Spleen (tissue), 7 donors: Measurements from ENCODE around the gene RUFY3.

Experiments
- POLR2AphosphoS5 ChIP-seq, 3 donors: sonication (generic); formaldehyde crosslinking; IDR thresholded peaks; one replicate each; pipeline ENCODE4 v1.5.1; 2017; ENCODE audit warnings: antibody characterized with exemption in 3 of 3
- TF ChIP-seq, protein P1 (sequence below), 11 experiments: fragments of 200-600 bp in 7 of 11; fragments of 450-650 bp in 4 of 11; sonication (generic) in 4 of 11; IDR thresholded peaks in 8 of 11; conservative IDR thresholded peaks in 3 of 11; 1 replicate in 7 of 11; 2 replicates in 4 of 11; pipeline versions ENCODE4 v1.4.0 to v1.8.0; 2016 to 2021; ENCODE audit warnings: antibody characterized with exemption in 11 of 11, inconsistent platforms in 4 of 11, mild to moderate bottlenecking in 1 of 11
- donor health status: DM: no; HTN: no; CAD: no; lungs with moderate emphysema.
- donor health status: DM: no; HTN: no; CAD: no.
- donor health status: DM: no; HTN: no; CAD: no.

DNA sequence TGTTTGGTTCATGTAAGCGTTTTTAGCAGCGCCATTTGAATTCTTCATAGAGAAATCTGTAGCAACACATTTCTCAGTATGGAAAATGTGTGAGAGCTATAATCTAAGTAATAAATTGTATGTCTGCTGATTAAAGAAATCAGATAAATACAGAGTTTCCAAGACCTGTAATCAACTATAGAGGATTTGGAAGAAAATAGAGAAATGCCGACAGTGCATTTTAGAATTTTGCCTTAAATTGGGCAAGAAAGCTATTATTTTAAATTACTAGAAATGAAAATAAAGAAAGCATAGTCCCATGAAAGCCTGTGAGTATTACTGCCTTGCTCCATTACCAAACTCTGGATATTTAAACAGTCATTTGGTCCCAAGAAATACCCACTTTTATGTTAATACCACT, 2.7 kb downstream of the RUFY3 start:
- TF ChIP-seq, protein P1, sequence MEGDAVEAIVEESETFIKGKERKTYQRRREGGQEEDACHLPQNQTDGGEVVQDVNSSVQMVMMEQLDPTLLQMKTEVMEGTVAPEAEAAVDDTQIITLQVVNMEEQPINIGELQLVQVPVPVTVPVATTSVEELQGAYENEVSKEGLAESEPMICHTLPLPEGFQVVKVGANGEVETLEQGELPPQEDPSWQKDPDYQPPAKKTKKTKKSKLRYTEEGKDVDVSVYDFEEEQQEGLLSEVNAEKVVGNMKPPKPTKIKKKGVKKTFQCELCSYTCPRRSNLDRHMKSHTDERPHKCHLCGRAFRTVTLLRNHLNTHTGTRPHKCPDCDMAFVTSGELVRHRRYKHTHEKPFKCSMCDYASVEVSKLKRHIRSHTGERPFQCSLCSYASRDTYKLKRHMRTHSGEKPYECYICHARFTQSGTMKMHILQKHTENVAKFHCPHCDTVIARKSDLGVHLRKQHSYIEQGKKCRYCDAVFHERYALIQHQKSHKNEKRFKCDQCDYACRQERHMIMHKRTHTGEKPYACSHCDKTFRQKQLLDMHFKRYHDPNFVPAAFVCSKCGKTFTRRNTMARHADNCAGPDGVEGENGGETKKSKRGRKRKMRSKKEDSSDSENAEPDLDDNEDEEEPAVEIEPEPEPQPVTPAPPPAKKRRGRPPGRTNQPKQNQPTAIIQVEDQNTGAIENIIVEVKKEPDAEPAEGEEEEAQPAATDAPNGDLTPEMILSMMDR (IDR thresholded peaks at IDR 0.05 in 8 of 11, conservative IDR thresholded peaks at IDR 0.05 in 3 of 11) = no peak
- no peak for TF ChIP-seq POLR2AphosphoS5 (IDR thresholded peaks at IDR 0.05)
